ENCODE data around the gene THRB. TPM values are rescaled to one million over a fixed set of nuclear protein-coding genes. Genes with fewer than 3 reads are reported as not detected.

Gene THRB
- polyA plus RNA-seq, 1 of the 3 experiments (the other 2 are of a cell fraction) = 0.02 TPM

GRCh38 chr3:24432989-24433388, 61.7 kb downstream of the THRB start:
- DNase-seq = no peak
- Histone ChIP-seq H3K27me3 (ENCODE audit: insufficient read depth) (no peaks in the 10 kb centered on the region), H3F3A (replicated peaks; ENCODE audit: insufficient read depth) (no peaks in the 10 kb centered on the region), H3K9ac (no peak overlapping the region), H3K4me1 (ENCODE audit: control insufficient read depth in 1 of 2, insufficient read depth in 2 of 2, low read depth in 1 of 2, low read length in 1 of 2) (no peaks in the 10 kb centered on the region), H3K4me2 (no peak overlapping the region), H3K9me2 (no peaks in the 10 kb centered on the region), H3K79me2 (ENCODE audit: insufficient read depth) (no peaks in the 10 kb centered on the region), H3K9me3 (no peaks in the 10 kb centered on the region), H4K20me1 (ENCODE audit: insufficient read depth) (no peaks in the 10 kb centered on the region), H3K27ac (ENCODE audit: low read depth in 2 of 2, low read length in 1 of 2) (no peak overlapping the region), H3K36me3 (replicated peaks in 1 of 2; ENCODE audit: control insufficient read depth in 1 of 2, insufficient read depth in 2 of 2, low read length in 1 of 2) (no peaks in the 10 kb centered on the region), H3K4me3 (ENCODE audit: low read depth in 2 of 2, low read length in 1 of 2) (no peak overlapping the region), H2AFZ (ENCODE audit: low read depth) (no peak overlapping the region)
- no peak for TF ChIP-seq FOXJ3 (CRISPR knock-in tag; IDR thresholded peaks at IDR 0.05)
- TF ChIP-seq NFIC (IDR thresholded peaks at IDR 0.05; ENCODE audit: borderline replicate concordance) = no peak
- TF ChIP-seq TAF1 (IDR thresholded peaks at IDR 0.05; ENCODE audit: borderline replicate concordance, low read depth, low read length) = no peak
- no peak for TF ChIP-seq SMC3 (IDR thresholded peaks at IDR 0.05; ENCODE audit: low read depth, low read length)
- no peak for TF ChIP-seq MEF2A (IDR thresholded peaks at IDR 0.05; ENCODE audit: borderline replicate concordance, low read depth)
- no peak for TF ChIP-seq FOSL2 (IDR thresholded peaks at IDR 0.05; ENCODE audit: borderline replicate concordance, low read depth)
- no peak for TF ChIP-seq MAX (IDR thresholded peaks at IDR 0.05; ENCODE audit: low read depth)
- no peak for TF ChIP-seq TEAD4 (IDR thresholded peaks at IDR 0.05; ENCODE audit: borderline replicate concordance, insufficient read depth)
- TF ChIP-seq EZH2phosphoT487 (IDR thresholded peaks at IDR 0.05; ENCODE audit: borderline replicate concordance, low read depth) = no peak
- no peak for TF ChIP-seq RXRA (IDR thresholded peaks at IDR 0.05; ENCODE audit: borderline replicate concordance, low read depth)
- no peak for TF ChIP-seq USF2 (IDR thresholded peaks at IDR 0.05; ENCODE audit: borderline replicate concordance, low read depth, low read length)
- TF ChIP-seq MXI1 (IDR thresholded peaks at IDR 0.05; ENCODE audit: low read depth, low read length) = no peak
- no peak for TF ChIP-seq RFX5 (IDR thresholded peaks at IDR 0.05; ENCODE audit: low read length)
- TF ChIP-seq TCF12 (IDR thresholded peaks at IDR 0.05) = no peak
- no peak for TF ChIP-seq ZBTB33 (IDR thresholded peaks at IDR 0.05; ENCODE audit: borderline replicate concordance, low read depth)
- no peak for TF ChIP-seq POLR2AphosphoS5 (IDR thresholded peaks at IDR 0.05; ENCODE audit: low read depth, low read length)
- no peak for TF ChIP-seq FOXM1 (IDR thresholded peaks at IDR 0.05; ENCODE audit: low read depth)
- no peak for TF ChIP-seq CTCF (IDR thresholded peaks at IDR 0.05)
- TF ChIP-seq GATA2 (CRISPR knock-in tag; IDR thresholded peaks at IDR 0.05) = no peak
- TF ChIP-seq CHD2 (IDR thresholded peaks at IDR 0.05; ENCODE audit: low read length, partially characterized antibody) = no peak
- ChIA-PET CTCF (interaction anchor here (0.6 to 2.6 kb wide), 2 partner anchors 14 to 231 kb away, joined by 3 to 7 read pairs; no protein-coding TSS in a partner anchor), POLR2A (no interaction called here)
